Astrocyte (in vitro differentiated cells and primary cell): Measurements from ENCODE around the gene NFIL3. TPM values are rescaled to one million over a fixed set of nuclear protein-coding genes. Genes with fewer than 3 reads are reported as not detected.

Source experiments
- DNase-seq: peaks from one replicate; pipeline ENCODE4 v3.0.0-alpha.2; 2010; ENCODE audit warnings: low read depth
- FAIRE-seq: peaks from 2 replicates; lab custom pipeline; 2011; peaks lifted over from hg19 to GRCh38; lab: Jason Lieb, UNC
- H2AFZ ChIP-seq: 2 replicates; pipeline ENCODE4 v1.6.0; 2012; ENCODE audit warnings: low read depth, low read length, inconsistent platforms
- H3K27ac ChIP-seq: 2 replicates; pipeline ENCODE4 v1.5.1; 2011; ENCODE audit warnings: low read depth, low read length, inconsistent platforms
- H3K27me3 ChIP-seq: 2 replicates; pipeline ENCODE4 v1.6.0; 2011; ENCODE audit warnings: low read length, inconsistent platforms; ENCODE audit not compliant: insufficient read depth
- H3K36me3 ChIP-seq: 2 replicates; pipeline ENCODE4 v1.5.1; 2011; ENCODE audit warnings: low read length, inconsistent platforms; ENCODE audit not compliant: insufficient read depth
- H3K4me1 ChIP-seq: 2 replicates; pipeline ENCODE4 v1.5.1; 2011; ENCODE audit warnings: low read length, inconsistent platforms; ENCODE audit not compliant: insufficient read depth
- H3K4me2 ChIP-seq: 2 replicates; pipeline ENCODE4 v1.6.0; 2012; ENCODE audit warnings: low read length, inconsistent platforms
- H3K4me3 ChIP-seq: 2 replicates; pipeline ENCODE4 v1.5.1; 2011; ENCODE audit warnings: low read depth, mild to moderate bottlenecking, low read length, inconsistent platforms; ENCODE audit not compliant: insufficient read depth
- H3K79me2 ChIP-seq: 2 replicates; pipeline ENCODE4 v1.6.0; 2012; ENCODE audit warnings: mild to moderate bottlenecking, low read length, inconsistent platforms; ENCODE audit not compliant: insufficient read depth
- H3K9ac ChIP-seq: 2 replicates; pipeline ENCODE4 v1.6.0; 2012; ENCODE audit warnings: mild to moderate bottlenecking, low read length, inconsistent platforms
- H3K9me3 ChIP-seq: 2 replicates; pipeline ENCODE4 v1.5.1; 2012; ENCODE audit warnings: low read depth, mild to moderate bottlenecking, low read length, inconsistent platforms; ENCODE audit not compliant: insufficient read depth
- H4K20me1 ChIP-seq: 2 replicates; pipeline ENCODE4 v1.6.0; 2012; ENCODE audit warnings: low read length, inconsistent platforms; ENCODE audit not compliant: insufficient read depth
- H3K27ac Mint-ChIP-seq: one replicate; pipeline ENCODE4 v1.8.0; 2021; ENCODE audit warnings: mild to moderate bottlenecking, mixed read lengths; ENCODE audit not compliant: unreplicated experiment
- H3K27me3 Mint-ChIP-seq: one replicate; pipeline ENCODE4 v1.8.0; 2021; ENCODE audit warnings: low read depth, mixed read lengths; ENCODE audit not compliant: unreplicated experiment
- H3K36me3 Mint-ChIP-seq: one replicate; pipeline ENCODE4 v1.8.0; 2021; ENCODE audit warnings: low read depth, mixed read lengths; ENCODE audit not compliant: unreplicated experiment
- H3K4me1 Mint-ChIP-seq: one replicate; pipeline ENCODE4 v1.8.0; 2021; ENCODE audit warnings: low read depth, mixed read lengths; ENCODE audit not compliant: unreplicated experiment
- H3K4me3 Mint-ChIP-seq: one replicate; pipeline ENCODE4 v1.8.0; 2021; ENCODE audit warnings: mild to moderate bottlenecking, moderate library complexity, mixed read lengths; ENCODE audit not compliant: unreplicated experiment
- H3K9me3 Mint-ChIP-seq: one replicate; pipeline ENCODE4 v1.8.0; 2021; ENCODE audit warnings: mild to moderate bottlenecking, mixed read lengths; ENCODE audit not compliant: unreplicated experiment
- CTCF ChIP-seq: IDR thresholded peaks from 2 replicates; pipeline ENCODE4 v1.5.1; 2011; ENCODE audit warnings: low read depth, mild to moderate bottlenecking, inconsistent platforms, low read length, moderate library complexity; ENCODE audit not compliant: insufficient read depth
- EZH2 ChIP-seq: IDR thresholded peaks from 2 replicates; pipeline ENCODE4 v1.6.1; 2012; ENCODE audit warnings: mild to moderate bottlenecking, low read length, inconsistent platforms; ENCODE audit not compliant: insufficient read depth
- total RNA-seq: library from RNA; stranded (reverse); gene quantifications from 2 replicates; pipeline ENCODE4 v1.2.1, GENCODE V29; 2021

The NFIL3 gene
- total RNA-seq, 1 donor from 2014 or later: 32.4 TPM

GRCh38 chr9:91410161-91410560, 13.5 kb downstream of the NFIL3 start:
- peaks cover 16% of the 10 kb centered on the region for H3K36me3 Mint-ChIP-seq

GRCh38 chr9:91408475-91408874, 15.2 kb downstream of the NFIL3 start:
- FAIRE-seq: no peak
- H2AFZ ChIP-seq: no peak overlapping the region
- no peak overlapping the region for H3K27ac Mint-ChIP-seq
- peaks cover 39% of the 10 kb centered on the region for H3K79me2 ChIP-seq
- H3K27ac ChIP-seq: no peak overlapping the region
- TF ChIP-seq EZH2 (no peak), CTCF (no peak)
- H3K27me3 Mint-ChIP-seq: no peaks in the 10 kb centered on the region
- H3K4me3 ChIP-seq: no peak overlapping the region
- no peak overlapping the region for H3K4me2 ChIP-seq
- no peak overlapping the region for H3K4me3 Mint-ChIP-seq
- peaks cover under 1% of the 10 kb centered on the region for H3K9me3 Mint-ChIP-seq
- H4K20me1 ChIP-seq: peaks cover 36% of the 10 kb centered on the region
- H3K9ac ChIP-seq: no peak overlapping the region
- peaks cover 20% of the 10 kb centered on the region for H3K36me3 ChIP-seq
- no peaks in the 10 kb centered on the region for H3K27me3 ChIP-seq
- peaks cover 11% of the 10 kb centered on the region for H3K4me1 Mint-ChIP-seq
- peaks cover 7% of the 10 kb centered on the region for H3K4me1 ChIP-seq
- no peaks in the 10 kb centered on the region for H3K9me3 ChIP-seq
- DNase-seq: peak; percentile 47
- H3K36me3 Mint-ChIP-seq: peaks cover 18% of the 10 kb centered on the region

More at GRCh38 chr9:91410161-91410560, 13.5 kb downstream of the NFIL3 start:
- Histone ChIP-seq H3K9me3 (no peaks in the 10 kb centered on the region), H4K20me1 (peaks cover 42% of the 10 kb centered on the region), H3K9ac (no peak overlapping the region), H3K4me2 (no peak overlapping the region), H3K27ac (no peak overlapping the region), H3K27me3 (no peaks in the 10 kb centered on the region), H3K4me3 (no peak overlapping the region), H3K79me2 (peaks cover 56% of the 10 kb centered on the region), H3K36me3 (peaks cover 20% of the 10 kb centered on the region), H2AFZ (no peak overlapping the region), H3K4me1 (peaks cover 7% of the 10 kb centered on the region)
- H3K27me3 Mint-ChIP-seq: no peaks in the 10 kb centered on the region
- H3K27ac Mint-ChIP-seq: no peak overlapping the region
- no peak overlapping the region for H3K4me3 Mint-ChIP-seq
- DNase-seq (no peak), FAIRE-seq (no peak)
- TF ChIP-seq EZH2: no peak
- peaks cover 3% of the 10 kb centered on the region for H3K9me3 Mint-ChIP-seq
- H3K4me1 Mint-ChIP-seq: peaks cover 10% of the 10 kb centered on the region

- peaks cover 32% of the 10 kb centered on the region for H3K79me2 ChIP-seq
- no peak overlapping the region for H3K4me3 ChIP-seq
- Mint-ChIP-seq H3K27me3 (no peaks in the 10 kb centered on the region), H3K4me1 (peaks cover 11% of the 10 kb centered on the region), H3K9me3 (no peaks in the 10 kb centered on the region), H3K36me3 (peaks cover 18% of the 10 kb centered on the region), H3K27ac (peak overlapping the region; percentile 18), H3K4me3 (no peak overlapping the region)
- TF ChIP-seq CTCF: no peak
- TF ChIP-seq EZH2: no peak
- H3K27me3 ChIP-seq: no peaks in the 10 kb centered on the region
- no peaks in the 10 kb centered on the region for H3K9me3 ChIP-seq
- H2AFZ ChIP-seq: no peak overlapping the region
- no peak overlapping the region for H3K27ac ChIP-seq
- peaks cover 20% of the 10 kb centered on the region for H3K36me3 ChIP-seq
- H3K4me2 ChIP-seq: peak overlapping the region; percentile 1
- no peak overlapping the region for H3K9ac ChIP-seq
- peaks cover 36% of the 10 kb centered on the region for H4K20me1 ChIP-seq
- DNase-seq: no peak
- peaks cover 7% of the 10 kb centered on the region for H3K4me1 ChIP-seq
- FAIRE-seq: no peak
These were observed 15.9 kb downstream of the NFIL3 start for GRCh38 chr9:91407580-91408318.
